ENCODE measurements around the gene CD82.

CD82 gene

GRCh38 chr11:44605068-44605708 is 39.7 kb downstream of the CD82 start:
- no peak for DNase-seq

GRCh38 chr11:44605965-44606364 is 40.5 kb downstream of the CD82 start:
- DNase-seq, result no peak

GRCh38 chr11:44606472-44606871 is 41.0 kb downstream of the CD82 start:
- DNase-seq, result no peak

GRCh38 chr11:44607319-44607962 is 42.0 kb downstream of the CD82 start:
- DNase-seq, result no peak

- no peak for DNase-seq
Measured at GRCh38 chr11:44607987-44608386, 42.5 kb downstream of the CD82 start.

GRCh38 chr11:44608651-44608990 is 43.2 kb downstream of the CD82 start:
- no peak for DNase-seq

GRCh38 chr11:44608991-44609782 is 43.7 kb downstream of the CD82 start:
- DNase-seq, result no peak

GRCh38 chr11:44609783-44610155 is 44.3 kb downstream of the CD82 start:
- no peak for DNase-seq

GRCh38 chr11:44610186-44610955 is 44.9 kb downstream of the CD82 start:
- no peak for DNase-seq

- no peak for DNase-seq
Measured at GRCh38 chr11:44611088-44611487, 45.6 kb downstream of the CD82 start.

- no peak for DNase-seq
Measured at GRCh38 chr11:44611687-44612434, 46.4 kb downstream of the CD82 start.

- DNase-seq, result no peak
Measured at GRCh38 chr11:44613153-44613552, 47.7 kb downstream of the CD82 start.

- DNase-seq, result no peak
Measured at GRCh38 chr11:44614281-44614775, 48.9 kb downstream of the CD82 start.

GRCh38 chr11:44615041-44615755 is 49.7 kb downstream of the CD82 start:
- DNase-seq, result no peak

GRCh38 chr11:44615913-44616791 is 50.7 kb downstream of the CD82 start:
- no peak for DNase-seq

GRCh38 chr11:44617671-44618461 is 52.4 kb downstream of the CD82 start:
- DNase-seq, result no peak

GRCh38 chr11:44618561-44619425 is 53.3 kb downstream of the CD82 start:
- no peak for DNase-seq

- DNase-seq, result no peak
Measured at GRCh38 chr11:44620328-44620725, 54.9 kb downstream of the CD82 start.

- DNase-seq, result no peak
Measured at GRCh38 chr11:44621140-44621681, 55.7 kb downstream of the CD82 start.

Data from cortex of kidney (tissue), 1 donor.